NCI-H2107 (cell line): ENCODE measurements around the gene SPRR2G.
"Not testable (repeated sequence)": the region's sequence is repeated elsewhere in the genome, so short reads cannot be mapped to it uniquely, and the experiment has no call there.

Source experiments
- DNase-seq: peaks from one replicate; lab custom pipeline; 2025; lab: John Stamatoyannopoulos, UW

Gene SPRR2G

DNA sequence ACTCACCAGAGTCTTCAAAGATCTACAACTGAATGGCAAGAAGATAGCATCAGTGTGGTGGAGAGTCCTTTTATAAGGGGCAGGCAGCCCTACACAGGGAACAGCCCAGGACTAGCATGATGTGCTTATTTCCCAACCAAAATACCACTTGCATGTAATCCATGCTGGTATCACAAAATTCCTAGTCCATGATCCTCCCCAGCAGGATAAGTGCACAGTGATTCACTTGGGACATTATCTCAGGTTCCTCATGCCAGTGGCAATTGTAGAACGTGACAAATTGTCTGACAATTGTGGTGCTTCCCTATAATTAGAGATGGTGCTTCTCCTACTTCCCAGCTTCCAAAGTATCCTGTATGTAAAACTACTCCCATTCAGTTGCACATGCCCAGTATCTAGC, at the start of gene SPRR2G:
Gene SPRR2G, minus strand, starts transcription at position 45 of the 400 bp plus-strand sequence. CDS start 780 bp downstream, outside the sequence.
- no peak for DNase-seq

DNA sequence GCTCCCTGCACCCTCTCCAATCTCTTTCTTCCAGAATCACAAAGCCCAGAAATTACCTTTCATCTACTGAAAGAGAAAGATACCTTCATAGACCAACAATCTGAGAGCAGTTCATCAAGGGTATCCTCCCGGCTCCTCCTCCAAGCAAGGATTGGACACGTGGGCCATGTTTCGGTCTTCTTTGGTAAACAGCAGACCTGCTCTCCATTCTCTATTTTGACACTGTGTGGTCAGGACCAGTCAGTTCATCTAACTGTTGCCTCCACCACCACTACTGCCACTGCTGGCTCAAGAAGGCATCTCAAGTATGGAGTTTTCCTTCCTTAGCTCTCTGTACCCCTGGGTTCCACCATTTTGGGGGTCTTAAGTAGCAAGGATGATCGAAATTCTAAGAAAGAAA, 44.5 kb upstream of the SPRR2G start:
- DNase-seq: no peak

DNA sequence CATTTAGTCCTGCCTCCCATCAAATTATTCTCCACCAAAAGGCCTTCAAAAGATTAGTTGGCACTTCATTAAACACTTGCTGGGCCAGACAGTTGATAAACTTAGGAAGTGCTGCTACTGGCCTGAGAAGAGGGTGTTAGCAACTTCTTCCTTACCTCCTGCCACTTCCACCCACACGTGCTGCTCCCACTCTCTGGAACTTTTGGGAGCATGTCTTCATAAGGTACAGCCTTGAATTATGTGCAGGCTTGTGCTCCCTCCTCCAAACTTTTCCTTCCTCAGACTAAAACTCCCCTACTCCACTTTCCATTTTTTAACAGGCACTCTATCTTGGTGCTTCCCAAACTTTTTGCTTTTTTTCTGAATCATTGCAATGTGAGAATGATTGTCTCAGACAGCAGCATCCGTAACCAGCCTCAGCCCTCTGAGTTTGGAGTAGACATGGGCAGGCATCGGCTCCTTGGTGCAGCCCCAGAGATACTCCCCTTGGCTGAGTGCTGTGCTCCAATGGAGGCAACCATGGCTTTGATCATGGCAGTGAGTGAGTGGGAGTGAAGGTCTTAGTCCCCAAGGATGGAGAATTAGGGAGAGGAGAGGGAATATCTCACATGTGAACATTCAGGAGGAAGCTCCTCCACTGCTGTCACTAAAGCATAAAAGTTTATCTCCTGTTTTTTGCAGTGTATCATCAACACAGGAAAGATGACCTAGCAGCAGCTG, 43.8 kb upstream of the SPRR2G start:
- no peak for DNase-seq

DNA sequence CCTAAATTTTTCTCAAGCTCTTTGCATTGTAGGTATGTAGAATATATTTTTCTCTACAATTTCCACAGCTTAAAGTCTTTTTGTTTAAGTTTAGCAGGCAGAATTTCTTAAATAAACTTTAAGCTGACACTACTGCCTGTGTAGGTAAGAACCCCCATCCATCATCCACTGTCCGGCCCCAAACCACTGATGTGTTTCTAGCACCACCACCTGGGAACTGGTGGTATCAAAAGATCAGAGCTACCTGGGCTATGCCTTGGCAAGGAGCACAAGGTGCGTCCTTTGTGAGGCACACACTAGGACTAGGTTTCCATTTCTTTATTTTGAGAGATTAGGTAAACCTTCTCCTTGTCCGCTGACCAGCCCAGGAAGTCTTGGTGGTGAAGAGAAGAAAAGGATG, 42.0 kb upstream of the SPRR2G start:
- DNase-seq: peak; percentile 6

DNA sequence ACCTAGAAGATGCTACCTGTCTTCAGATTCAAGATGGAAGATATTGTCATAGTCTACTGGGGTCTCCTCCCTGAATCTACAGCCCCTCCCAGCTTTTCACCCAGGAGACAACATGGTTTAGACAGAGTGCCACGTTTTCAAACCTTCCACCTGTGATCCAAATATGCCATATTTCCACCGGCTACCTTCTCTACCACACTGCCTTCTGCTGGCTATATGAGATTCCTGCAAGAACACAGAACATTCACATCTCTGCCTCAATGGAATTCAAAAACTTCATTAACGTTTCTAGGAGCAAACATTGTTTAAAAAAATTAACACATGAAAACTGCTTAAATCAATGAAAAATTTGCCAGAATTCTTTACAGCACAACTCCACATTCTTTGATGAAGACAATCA, 39.7 kb upstream of the SPRR2G start:
- DNase-seq: peak; percentile 8

DNA sequence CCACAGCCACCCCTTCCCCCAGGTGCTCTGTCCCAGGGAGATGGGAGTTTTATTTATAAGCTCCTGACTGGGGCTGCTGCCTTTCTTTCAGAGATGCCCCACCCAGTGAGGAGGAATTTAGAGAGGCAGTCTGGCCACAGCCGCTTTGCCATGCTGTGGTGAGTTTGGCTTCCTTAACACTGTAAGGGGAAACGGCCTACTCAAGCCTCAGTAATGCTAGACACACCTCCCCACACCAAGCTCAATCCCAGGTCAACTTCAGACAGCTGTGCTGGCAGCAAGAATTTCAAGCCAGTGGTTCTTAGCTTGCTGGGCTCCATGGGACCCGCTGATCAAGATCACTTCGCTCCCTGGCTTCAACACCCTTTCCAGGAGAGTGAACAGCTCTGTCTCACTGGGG, 37.6 kb upstream of the SPRR2G start:
- not testable (repeated sequence) for DNase-seq

DNA sequence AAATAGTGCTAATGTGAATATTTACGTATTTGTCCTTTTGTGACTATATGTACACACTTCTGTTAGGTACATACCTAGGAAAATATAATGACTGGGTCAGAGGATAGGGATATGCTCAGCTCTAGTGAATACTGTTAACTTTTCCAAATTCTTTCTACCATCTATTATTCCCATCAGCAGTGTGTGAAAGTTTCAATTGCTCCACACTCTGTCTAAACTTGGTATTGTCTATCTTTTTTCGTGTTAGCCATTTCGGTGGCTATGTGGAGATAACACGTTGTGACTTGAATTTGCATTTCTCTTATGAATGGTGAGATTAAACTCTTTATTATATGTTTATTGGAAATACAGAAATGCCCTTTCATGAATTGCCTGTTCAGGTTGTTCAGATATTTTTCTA, 29.9 kb upstream of the SPRR2G start:
- no peak for DNase-seq

DNA sequence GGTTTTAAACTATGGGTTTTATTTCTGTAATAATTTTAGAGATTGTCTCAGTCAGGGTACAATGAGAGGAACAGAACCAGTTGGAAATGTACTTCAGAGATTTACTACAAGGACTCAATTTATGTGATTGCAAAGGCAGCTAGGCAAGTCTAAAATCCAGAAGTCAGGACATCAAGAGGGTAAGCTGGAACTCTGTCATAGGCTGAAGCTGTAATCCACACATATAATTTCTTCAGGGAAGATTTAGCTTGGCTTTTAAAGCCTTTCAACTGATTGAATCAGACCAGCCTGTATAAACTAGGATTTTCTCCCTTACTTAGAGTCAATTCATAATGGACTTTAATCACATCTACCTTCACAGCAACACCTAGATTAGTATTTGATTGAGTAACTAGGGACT, 28.2 kb upstream of the SPRR2G start:
- DNase-seq: no peak

DNA sequence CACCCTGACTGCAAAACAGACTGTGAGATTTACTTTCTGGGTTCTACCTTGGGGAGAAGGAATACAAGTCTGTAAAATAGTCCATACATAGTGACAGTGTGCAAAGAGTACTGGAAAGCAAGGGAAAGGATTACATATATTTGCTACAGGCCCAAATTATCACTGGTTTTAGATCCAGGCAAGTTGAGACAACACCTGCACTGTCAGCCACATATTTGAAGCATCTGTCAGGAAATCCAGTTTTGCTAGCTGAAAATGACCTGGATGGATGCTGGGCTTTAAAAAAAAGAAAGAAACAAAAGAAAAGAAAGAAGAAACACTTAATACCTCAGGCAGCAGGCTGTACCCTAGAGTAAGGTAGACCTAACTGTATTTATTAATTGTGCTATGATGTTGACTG, 23.9 kb upstream of the SPRR2G start:
- DNase-seq: no peak

DNA sequence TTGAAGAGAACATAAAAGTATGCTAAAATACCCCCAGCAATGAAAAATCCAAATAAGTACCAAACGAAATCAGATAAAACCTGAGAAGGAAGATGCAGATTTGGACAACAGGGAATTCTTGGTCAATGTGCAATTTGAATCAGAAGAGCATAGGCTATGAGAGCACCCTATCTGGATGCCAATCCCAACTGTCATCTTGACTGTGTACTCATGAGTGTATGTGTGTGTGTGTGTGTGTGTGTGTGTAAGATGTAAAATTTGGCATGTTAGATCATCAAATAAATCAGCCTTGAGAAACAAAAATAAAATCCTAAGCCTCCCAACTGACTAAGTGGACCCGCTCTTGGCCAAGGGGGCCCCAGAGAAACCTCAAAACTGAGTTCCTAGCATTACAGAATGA, 18.0 kb upstream of the SPRR2G start:
- DNase-seq: no peak

DNA sequence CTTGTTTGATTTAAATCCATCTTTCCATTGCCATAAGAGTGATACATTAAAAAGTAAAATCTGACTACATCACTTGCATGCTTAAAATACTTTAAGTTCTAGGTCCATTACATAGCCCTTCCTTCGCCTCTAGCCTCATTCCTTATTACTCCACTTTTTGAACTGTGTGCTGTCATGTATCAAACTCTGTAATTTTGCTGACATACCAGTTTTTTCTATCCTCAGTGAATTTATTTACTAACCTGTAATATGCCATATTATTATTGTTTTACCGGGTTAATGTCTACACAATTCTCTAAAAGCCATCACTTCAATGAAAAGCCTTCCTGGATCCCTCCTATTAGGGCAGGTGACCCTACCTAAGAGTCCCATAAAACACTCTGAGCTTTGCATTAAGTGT, 4.9 kb upstream of the SPRR2G start:
- DNase-seq: no peak

DNA sequence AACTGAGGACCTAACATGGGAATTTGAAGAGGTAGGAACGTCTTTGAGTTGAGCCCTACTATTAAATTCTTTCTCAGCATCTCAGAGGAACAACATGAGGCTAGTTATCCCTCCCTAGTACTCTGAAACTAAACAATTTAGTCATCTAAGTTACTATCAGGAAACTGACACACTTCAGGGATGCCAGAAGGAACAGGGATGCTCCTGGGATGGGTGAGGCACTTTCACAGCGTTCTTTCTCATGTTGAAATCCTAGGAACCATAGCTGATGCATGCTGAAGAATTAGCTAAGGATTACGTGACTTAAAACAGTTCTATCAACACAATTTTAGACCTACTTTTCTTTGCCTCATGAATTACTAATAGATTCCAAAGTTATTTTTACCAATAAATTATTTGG, 1.8 kb upstream of the SPRR2G start:
- no peak for DNase-seq

DNA sequence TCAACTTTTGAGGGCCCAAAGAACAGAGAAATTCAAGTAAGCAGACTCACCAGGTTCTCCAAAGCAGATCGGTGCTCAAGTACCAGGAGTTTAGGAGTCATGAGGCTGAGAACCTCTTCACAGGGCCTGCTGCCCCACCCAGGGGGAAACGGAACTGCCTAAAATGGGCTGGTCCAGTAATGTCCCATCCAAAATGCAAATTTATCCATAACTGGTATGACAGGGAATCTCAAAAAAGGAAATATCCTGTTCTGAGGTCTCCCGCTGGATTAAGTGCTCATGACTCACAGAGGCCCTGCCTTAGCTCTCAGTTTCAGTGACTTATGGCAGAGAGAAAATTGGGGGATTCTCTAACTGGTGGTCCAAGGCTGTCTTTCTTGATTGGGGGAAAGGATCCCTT, 9.3 kb downstream of the SPRR2G start:
- no peak for DNase-seq

DNA sequence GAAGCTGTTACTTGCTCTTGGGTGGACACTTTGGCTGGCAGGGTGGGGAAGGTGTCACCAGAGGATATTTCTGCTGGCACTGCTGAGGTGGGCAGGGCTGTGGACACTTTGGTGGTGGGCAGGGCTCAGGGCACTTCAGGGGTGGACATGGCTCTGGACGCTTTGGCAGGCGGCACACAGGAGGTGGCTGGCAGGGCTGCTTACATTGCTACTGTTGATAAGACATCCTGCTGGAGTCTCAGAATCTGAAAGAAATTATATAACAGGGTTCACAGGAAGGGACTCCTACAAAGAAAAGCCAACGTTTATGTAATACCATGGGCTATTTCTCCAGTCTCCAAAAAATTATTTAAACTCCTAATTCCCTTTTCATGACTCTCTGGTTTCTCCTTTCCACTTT, 10.2 kb downstream of the SPRR2G start:
- no peak for DNase-seq

DNA sequence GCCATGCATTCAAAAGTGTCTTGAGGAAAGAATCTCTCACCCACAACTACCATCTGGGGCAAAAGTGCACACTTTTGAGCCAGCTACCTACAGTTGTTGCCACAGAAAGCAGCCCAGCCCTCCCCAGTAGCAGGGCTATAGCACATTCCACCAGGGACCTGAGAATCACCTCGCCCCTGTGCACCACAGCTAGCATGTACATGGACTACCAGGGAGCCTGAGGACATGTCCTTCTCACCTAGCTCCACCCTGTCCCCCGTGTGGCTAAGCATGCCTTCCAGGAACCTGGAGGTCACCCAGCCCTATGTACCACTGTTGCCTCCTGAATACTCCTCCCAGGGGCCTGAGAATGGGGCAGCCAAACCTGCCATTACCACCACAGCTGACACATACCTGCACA, 16.9 kb downstream of the SPRR2G start:
- no peak for DNase-seq

DNA sequence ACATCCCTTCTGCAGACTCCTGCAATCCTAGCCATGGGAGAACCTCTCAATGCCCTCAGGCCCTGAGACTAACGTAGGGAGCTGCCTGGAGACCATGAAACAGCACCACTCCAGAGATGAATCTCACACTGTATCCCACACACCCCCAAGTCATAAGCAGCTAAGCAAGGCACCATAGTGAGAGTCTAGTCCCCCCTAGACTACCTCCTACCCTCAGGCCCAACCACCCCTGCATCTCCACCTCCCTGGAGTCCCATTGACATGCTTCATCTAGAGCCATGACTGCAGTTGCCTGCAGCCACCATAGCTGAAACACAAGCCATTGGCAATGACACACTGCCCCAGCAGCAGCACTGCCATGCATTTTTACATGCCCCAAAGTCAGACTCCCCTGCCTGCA, 17.4 kb downstream of the SPRR2G start:
- DNase-seq: no peak

DNA sequence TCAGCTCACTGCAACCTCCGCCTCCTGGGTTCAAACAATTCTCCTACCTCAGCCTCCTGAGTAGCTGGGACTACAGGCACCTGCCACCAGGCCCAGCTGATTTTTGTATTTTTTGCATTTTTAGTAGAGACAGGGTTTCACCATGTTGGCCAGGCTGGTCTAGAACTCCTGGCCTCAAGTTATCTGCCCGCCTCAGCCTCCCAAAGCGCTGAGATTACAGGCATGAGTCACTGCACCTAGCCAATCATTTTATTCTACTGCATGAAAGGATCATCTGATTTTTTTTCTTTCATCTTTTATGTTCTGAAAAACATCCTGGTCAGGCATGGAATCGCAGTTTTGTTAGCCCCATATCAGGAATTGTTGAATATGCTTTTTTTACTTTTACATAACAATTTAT, 22.0 kb downstream of the SPRR2G start:
- not testable (repeated sequence) for DNase-seq

DNA sequence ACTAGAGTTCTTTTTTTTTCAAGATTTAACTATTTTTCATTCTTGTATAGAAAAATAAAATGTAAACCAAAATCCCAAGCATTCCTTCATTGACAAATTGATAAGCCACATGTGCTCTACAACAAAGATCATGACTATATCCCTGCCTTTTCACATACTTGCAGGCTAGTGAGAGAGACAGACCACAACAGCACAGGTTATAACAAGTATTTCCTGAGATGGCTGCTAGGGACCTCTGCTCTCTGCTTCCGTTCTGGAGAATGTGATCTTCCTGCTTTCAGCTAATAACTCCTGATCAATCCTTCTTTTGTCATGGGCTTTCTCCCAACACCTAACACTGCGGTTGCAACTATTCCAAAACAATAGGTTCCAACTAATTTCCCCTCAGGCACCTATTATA, 23.4 kb downstream of the SPRR2G start:
- DNase-seq: no peak

DNA sequence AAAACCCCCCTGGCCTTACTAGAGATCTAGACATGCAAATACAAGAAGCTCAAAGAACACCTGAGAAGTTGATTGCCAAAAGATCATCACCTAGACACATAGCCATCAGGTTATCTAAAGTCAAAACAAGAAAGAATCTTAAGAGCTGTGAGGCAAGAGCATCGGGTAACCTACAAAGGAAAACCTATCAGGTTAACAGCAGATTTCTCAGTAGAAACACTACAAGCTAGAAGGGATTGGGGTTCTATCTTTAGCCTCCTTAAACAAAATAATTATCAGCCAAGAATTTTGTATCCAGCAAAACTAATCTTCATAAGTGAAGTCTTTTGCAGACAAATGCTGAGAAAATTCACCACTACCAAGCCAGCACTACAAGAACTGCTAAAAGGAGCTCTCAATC, 25.2 kb downstream of the SPRR2G start:
- no peak for DNase-seq

DNA sequence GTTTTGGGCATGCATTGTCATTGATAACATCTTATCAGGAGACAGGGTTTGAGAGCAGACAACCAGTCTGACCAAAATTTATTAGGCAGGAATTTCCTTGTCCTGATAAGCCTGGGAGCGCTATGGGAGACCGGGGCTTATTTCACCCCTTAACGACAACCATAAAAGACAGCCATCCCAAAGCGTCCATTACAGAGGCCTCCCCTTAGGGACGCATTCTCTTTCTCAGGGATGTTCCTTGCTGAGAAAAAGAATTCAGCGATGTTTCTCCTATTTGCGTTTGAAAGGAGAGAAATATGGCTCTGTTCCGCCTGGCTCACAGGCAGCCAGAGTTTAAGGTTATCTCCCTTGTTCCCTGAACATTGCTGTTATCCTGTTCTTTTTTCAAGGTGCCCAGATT, 26.9 kb downstream of the SPRR2G start:
- DNase-seq: not testable (repeated sequence)

DNA sequence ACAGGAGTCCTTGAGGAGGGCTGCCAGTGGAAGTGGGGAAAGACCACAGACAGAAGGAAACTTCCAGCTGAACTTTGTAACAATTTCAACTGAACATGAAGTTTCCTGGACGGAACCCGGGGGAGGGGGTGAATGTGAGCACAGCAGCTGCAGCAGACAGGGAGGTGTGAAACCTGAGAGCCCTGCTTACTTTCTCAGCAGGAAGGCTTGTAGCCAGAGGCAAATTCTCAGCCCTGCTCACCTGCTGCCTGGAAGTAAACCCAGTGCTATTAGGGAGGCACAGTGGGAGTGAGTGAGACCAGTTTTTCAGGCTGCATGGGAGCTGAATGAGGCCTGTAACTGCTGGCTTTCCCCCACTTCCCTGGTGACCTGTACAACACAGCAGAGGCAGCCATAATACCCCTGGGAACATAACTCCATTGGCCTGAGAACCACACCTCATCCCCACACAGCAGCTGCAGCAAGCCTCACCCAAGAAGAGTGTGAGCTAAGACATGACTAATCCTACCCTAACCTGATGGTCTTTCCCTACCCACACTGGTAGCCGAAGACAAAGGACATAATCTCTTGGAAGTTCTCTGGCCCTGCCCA, 27.8 kb downstream of the SPRR2G start:
- peak; percentile 91 for DNase-seq

DNA sequence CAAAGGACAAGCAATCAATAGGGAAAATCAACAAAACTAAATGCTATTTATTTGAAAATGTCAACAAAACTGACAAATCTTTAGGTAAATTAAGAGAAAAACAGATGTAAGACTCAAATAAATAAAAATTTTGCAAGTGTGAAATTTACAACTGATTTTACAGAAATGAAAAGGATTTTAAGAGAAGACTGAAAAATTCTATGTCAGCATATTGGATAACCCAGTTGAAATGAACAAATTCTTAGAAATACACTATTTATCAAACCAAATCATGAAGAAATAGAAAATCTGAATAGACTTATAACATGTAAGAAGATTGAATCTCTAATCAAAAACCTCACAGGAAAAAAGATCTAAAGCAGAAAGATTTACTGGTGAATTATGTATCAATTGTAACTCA, 29.7 kb downstream of the SPRR2G start:
- DNase-seq: no peak

DNA sequence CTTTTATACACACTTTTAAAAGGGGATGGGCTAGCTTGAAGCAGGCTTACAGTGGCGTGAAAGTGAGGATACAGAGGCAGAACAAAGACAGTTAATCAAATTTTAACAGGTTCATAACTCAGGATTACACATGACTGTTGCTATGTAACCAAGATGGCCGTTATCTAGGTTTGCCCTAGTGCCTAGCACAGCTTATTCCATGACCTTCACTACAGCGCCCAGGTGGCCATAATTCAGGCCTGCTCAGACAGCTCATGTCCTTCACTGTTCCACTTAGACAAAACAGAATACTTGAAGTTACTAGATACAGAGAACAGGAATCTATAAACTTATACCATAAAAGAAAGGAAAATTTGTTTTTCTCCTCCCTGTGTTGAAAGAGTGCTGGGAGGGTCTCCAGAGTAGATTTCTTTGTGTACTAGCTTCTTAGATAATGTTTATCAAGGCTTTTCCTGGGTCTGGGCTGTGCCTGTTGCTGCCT, 31.2 kb downstream of the SPRR2G start:
- DNase-seq: no peak

DNA sequence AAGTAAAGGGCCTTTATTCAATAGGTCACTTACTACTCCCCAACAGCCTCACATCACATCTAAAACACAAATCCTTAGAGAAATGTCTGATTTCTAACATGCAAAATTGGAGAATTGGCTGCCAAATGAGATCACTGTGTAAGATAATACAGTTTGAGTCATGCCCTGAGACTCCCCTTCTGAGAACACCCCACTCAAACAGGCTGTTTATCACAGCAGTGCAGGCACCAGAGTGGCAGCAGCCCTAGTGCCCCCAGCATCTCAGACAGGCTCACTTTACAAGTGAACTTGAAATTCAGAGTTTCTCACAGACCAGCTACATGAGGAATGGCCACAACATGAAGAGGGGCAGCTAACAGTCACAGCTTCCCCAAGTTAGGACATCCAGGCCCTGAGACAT, 35.4 kb downstream of the SPRR2G start:
- DNase-seq: not testable (repeated sequence)
